BE2C (cell line): ENCODE measurements around the gene ACSL3.
A peak's percentile ranks its signal among the peaks of the same experiment; 100 is the strongest.

Experiments used
- DNase-seq: peaks from one replicate; pipeline ENCODE4 v3.0.0-alpha.2; 2020
- H3K27me3 ChIP-seq: fragments of 250-450 bp; sonication (Bioruptor Pico); 2 replicates; pipeline ENCODE4 v1.5.1; 2020; ENCODE audit warnings: mild to moderate bottlenecking
- H3K36me3 ChIP-seq: fragments of 250-450 bp; sonication (Bioruptor Pico); 2 replicates; pipeline ENCODE4 v1.5.1; 2020; ENCODE audit warnings: mild to moderate bottlenecking
- H3K4me1 ChIP-seq: fragments of 250-450 bp; sonication (Bioruptor Pico); 2 replicates; pipeline ENCODE4 v1.5.1; 2020
- H3K4me3 ChIP-seq: 2 replicates; pipeline ENCODE4 v1.5.1; 2011; ENCODE audit warnings: low read depth, low read length
- H3K9me3 ChIP-seq: fragments of 250-450 bp; sonication (Bioruptor Pico); 2 replicates; pipeline ENCODE4 v1.5.1; 2020
- TF ChIP-seq, protein P1 (sequence below): IDR thresholded peaks from 2 replicates; pipeline ENCODE4 v1.5.1; 2012; ENCODE audit warnings: mild to moderate bottlenecking, low read depth, low read length

ACSL3 gene

DNA sequence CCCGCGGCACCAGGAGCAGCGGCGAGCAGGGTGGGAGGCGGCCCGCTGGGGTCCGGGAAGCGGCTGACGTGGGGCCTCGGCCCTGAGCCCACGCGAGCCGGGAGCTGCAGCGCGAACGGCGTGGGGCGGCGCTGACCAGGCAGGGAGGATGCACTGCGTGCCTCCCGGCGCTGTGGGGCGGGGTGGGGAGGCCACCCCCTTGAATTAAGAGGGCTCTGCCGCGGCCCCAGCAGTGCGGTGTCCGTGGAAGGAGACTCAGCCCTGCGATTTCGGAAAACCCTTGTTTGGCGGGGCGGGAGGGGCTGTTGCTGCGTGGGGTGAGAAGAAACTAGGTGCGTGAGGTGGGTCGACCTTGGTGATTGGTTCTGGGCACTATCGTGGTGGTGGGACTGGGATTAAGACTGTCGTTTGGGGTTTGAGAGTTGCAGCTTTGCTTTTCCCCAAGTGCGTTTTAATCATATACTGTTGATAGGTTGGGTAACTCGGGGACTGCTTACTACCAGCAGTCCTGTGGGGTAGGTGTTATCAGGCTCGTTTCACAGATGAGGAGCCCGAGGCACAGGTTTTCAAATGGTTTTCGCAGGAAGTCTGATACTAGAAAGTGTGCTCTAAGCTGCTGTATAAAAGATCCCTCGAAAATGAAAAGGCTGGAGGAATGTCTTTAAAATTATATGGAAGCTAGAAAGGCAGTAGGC is 722 bp downstream of the ACSL3 start:
- Histone ChIP-seq H3K36me3 (peaks cover 5% of the 10 kb centered on the region; the same call in 1 of the 2 replicates), H3K4me3 (peak overlapping the region; percentile 77), H3K4me1 (peaks cover 28% of the 10 kb centered on the region), H3K27me3 (no peaks in the 10 kb centered on the region), H3K9me3 (no peaks in the 10 kb centered on the region)
- DNase-seq: peak; percentile 24
- TF ChIP-seq, protein P1, sequence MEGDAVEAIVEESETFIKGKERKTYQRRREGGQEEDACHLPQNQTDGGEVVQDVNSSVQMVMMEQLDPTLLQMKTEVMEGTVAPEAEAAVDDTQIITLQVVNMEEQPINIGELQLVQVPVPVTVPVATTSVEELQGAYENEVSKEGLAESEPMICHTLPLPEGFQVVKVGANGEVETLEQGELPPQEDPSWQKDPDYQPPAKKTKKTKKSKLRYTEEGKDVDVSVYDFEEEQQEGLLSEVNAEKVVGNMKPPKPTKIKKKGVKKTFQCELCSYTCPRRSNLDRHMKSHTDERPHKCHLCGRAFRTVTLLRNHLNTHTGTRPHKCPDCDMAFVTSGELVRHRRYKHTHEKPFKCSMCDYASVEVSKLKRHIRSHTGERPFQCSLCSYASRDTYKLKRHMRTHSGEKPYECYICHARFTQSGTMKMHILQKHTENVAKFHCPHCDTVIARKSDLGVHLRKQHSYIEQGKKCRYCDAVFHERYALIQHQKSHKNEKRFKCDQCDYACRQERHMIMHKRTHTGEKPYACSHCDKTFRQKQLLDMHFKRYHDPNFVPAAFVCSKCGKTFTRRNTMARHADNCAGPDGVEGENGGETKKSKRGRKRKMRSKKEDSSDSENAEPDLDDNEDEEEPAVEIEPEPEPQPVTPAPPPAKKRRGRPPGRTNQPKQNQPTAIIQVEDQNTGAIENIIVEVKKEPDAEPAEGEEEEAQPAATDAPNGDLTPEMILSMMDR: no peak

DNA sequence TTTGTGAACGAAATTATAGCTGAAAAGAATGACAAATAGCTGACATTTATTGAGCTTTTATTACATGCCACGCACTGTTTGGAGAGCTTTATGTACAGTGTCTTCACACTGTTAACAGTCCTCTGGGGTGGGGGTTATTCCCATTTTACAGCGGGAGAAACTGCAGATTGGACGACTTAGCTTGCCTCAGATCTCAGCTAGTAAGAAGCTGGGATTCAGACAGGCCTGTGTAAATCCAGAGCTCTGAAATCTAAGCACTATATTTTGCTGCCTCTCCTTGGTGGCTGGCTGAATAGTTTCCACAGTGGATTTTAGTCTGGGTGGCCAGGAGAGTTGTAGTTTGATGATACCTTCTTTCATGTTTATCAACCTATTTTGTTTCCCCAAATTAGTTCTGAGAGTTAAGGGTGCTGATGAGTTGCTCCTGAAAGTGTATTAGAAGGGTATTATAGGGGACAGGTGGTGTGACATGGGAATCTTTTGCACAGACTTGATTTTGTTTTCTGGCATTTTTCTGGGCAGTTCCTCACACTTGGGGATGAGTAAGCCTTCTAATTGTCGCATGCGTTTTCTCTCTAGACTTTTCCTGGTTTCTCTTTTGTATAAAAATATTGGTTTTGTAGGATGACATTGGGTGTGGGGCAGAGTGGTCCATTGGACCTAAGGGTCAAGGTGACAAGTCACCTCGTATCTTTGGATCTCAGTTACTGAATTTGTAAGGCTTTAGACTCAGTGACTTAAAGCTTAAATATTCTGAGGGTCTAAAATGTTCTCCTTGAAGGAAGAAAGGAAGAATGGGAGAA is 1.5 kb downstream of the ACSL3 start:
- Histone ChIP-seq H3K9me3 (no peaks in the 10 kb centered on the region), H3K4me1 (peaks cover 28% of the 10 kb centered on the region), H3K4me3 (peak overlapping the region; percentile 77), H3K36me3 (peaks cover 5% of the 10 kb centered on the region; the same call in 1 of the 2 replicates), H3K27me3 (no peaks in the 10 kb centered on the region)
- DNase-seq: no peak
- TF ChIP-seq, protein P1: peak; percentile 37

DNA sequence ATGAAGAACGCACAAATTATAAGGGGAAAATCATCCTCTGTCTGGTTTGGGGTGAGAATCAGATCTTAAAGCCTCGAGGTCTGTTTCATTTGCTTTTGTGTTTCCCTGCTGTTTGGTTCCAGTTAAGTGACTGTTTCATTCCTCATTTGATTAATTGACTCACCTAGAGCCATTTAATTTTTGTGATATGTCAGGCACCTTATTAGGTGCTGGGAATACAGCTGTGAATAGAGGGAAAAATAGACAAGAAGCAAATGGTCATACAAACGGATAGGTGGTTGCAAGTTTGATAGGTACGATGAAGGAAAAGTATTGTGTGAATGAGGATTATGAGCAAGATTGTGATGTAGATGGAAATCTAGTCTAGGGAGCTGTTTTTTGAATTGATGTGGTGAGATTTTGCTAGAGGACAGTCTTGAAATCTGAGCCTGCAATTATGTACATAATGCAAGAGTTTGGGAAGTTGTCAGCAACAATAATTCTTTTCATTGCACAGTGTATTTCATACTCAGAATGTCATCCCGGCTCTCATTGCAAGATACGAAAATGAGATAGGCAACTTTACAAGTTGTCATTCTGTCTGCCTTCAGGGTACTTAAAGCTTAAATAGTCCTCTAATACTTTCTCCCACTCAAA is 2.2 kb downstream of the ACSL3 start:
- TF ChIP-seq, protein P1: no peak
- H3K4me3 ChIP-seq: peak overlapping the region; percentile 77
- peaks cover 5% of the 10 kb centered on the region; the same call in 1 of the 2 replicates for H3K36me3 ChIP-seq
- H3K9me3 ChIP-seq: no peaks in the 10 kb centered on the region
- no peak for DNase-seq
- peaks cover 28% of the 10 kb centered on the region for H3K4me1 ChIP-seq
- no peaks in the 10 kb centered on the region for H3K27me3 ChIP-seq

DNA sequence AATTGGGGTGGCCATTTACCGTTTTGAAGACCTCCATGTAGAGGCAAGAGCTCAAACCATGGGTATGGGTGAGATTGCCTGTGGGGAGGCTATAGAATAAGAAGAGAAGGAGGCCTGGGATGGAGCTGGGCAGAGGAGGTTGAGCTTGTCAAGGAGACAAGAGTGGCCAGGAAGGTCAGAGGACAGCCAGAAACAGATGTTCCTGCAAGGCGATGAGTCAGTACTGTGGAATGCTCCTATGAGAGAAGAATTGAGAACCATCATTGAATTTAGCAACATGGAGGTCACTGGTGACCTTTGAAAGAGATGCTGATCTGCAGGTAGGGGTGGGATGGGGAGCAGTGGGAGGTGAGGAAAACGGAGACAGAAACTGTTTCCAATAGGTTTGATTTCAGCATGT is 3.5 kb downstream of the ACSL3 start:
- peaks cover 5% of the 10 kb centered on the region; the same call in 1 of the 2 replicates for H3K36me3 ChIP-seq
- no peaks in the 10 kb centered on the region for H3K27me3 ChIP-seq
- DNase-seq: peak; percentile 32
- peaks cover 28% of the 10 kb centered on the region for H3K4me1 ChIP-seq
- H3K9me3 ChIP-seq: no peaks in the 10 kb centered on the region
- H3K4me3 ChIP-seq: no peak overlapping the region
- TF ChIP-seq, protein P1: no peak

DNA sequence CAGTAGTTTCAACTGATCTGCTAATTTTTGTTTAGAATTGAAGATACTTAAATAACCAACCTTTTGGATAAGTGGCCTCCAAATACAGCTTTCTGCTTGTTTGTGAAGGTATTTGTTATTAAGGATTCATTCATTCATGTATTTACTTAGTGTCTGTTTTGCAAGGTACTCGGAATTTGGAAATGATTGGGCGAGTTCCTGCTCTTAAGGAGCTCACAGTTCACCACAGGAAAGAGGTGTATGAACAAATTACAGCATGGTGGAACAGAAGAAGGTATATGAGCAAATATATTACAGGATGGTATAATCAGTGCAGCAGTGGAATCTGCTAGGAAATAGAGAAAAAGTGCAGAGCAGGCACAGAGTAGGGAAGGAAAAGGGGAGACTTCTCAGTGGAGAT is 4.5 kb downstream of the ACSL3 start:
- H3K4me1 ChIP-seq: peaks cover 27% of the 10 kb centered on the region
- H3K4me3 ChIP-seq: no peak overlapping the region

More for the DNA sequence above, 4.5 kb downstream of the ACSL3 start:
- no peaks in the 10 kb centered on the region for H3K9me3 ChIP-seq
- TF ChIP-seq, protein P1: no peak
- DNase-seq: no peak
- H3K27me3 ChIP-seq: no peaks in the 10 kb centered on the region
- H3K36me3 ChIP-seq: peaks cover 5% of the 10 kb centered on the region; the same call in 1 of the 2 replicates
